Prostate gland (tissue), 2 donors: ENCODE results near the gene TNFAIP8.

Source experiments
- POLR2A ChIP-seq: fragments of 450-650 bp; IDR thresholded peaks from one replicate; pipeline ENCODE4 v1.6.1; 2016; ENCODE audit warnings: antibody characterized with exemption, mild to moderate bottlenecking
- POLR2AphosphoS5 ChIP-seq: sonication (generic); formaldehyde crosslinking; IDR thresholded peaks from one replicate; pipeline ENCODE4 v1.6.1; 2017; ENCODE audit warnings: antibody characterized with exemption
- TF ChIP-seq, protein P1 (sequence below), 4 experiments: fragments of 200-600 bp in 2 of 4; fragments of 450-650 bp in 2 of 4; sonication (generic) in 2 of 4; IDR thresholded peaks; 1 replicate in 3 of 4; 2 replicates in 1 of 4; pipeline ENCODE4 v1.5.1; 2016 to 2019; ENCODE audit warnings: antibody characterized with exemption in 4 of 4, mild to moderate bottlenecking in 2 of 4, moderate library complexity in 2 of 4

GRCh38 chr5:119445544-119445943 is 89.7 kb downstream of the TNFAIP8 start:
- TF ChIP-seq, protein P1, sequence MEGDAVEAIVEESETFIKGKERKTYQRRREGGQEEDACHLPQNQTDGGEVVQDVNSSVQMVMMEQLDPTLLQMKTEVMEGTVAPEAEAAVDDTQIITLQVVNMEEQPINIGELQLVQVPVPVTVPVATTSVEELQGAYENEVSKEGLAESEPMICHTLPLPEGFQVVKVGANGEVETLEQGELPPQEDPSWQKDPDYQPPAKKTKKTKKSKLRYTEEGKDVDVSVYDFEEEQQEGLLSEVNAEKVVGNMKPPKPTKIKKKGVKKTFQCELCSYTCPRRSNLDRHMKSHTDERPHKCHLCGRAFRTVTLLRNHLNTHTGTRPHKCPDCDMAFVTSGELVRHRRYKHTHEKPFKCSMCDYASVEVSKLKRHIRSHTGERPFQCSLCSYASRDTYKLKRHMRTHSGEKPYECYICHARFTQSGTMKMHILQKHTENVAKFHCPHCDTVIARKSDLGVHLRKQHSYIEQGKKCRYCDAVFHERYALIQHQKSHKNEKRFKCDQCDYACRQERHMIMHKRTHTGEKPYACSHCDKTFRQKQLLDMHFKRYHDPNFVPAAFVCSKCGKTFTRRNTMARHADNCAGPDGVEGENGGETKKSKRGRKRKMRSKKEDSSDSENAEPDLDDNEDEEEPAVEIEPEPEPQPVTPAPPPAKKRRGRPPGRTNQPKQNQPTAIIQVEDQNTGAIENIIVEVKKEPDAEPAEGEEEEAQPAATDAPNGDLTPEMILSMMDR (IDR thresholded peaks at IDR 0.05), result no peak
- TF ChIP-seq POLR2AphosphoS5, result no peak
- TF ChIP-seq POLR2A, result no peak
